BLaER1 (cell line): Measurements from ENCODE around the gene CBLB.
"Not testable (repeated sequence)": the region's sequence is repeated elsewhere in the genome, so short reads cannot be mapped to it uniquely, and the experiment has no call there.

Experiments
- H3K27ac ChIP-seq: shearing (Covaris generic); formaldehyde crosslinking; 2 replicates; pipeline ENCODE4 v1.8.1; 2022
- H3K27me3 ChIP-seq: shearing (Covaris generic); formaldehyde crosslinking; 2 replicates; pipeline ENCODE4 v1.8.1; 2022
- H3K36me3 ChIP-seq: shearing (Covaris generic); formaldehyde crosslinking; 2 replicates; pipeline ENCODE4 v1.8.1; 2022
- H3K4me1 ChIP-seq: shearing (Covaris generic); formaldehyde crosslinking; 2 replicates; pipeline ENCODE4 v1.8.1; 2022
- H3K4me2 ChIP-seq: shearing (Covaris generic); formaldehyde crosslinking; 2 replicates; pipeline ENCODE4 v1.8.1; 2022
- H3K4me3 ChIP-seq: shearing (Covaris generic); formaldehyde crosslinking; 2 replicates; pipeline ENCODE4 v1.8.1; 2022
- H3K9ac ChIP-seq: shearing (Covaris generic); formaldehyde crosslinking; 2 replicates; pipeline ENCODE4 v1.8.1; 2022
- H3K9me3 ChIP-seq: shearing (Covaris generic); formaldehyde crosslinking; 2 replicates; pipeline ENCODE4 v1.8.1; 2022
- H4K20me1 ChIP-seq: shearing (Covaris generic); formaldehyde crosslinking; 2 replicates; pipeline ENCODE4 v1.8.1; 2022
- Cebpa-rat ChIP-seq: shearing (Covaris generic); IDR thresholded peaks from 2 replicates; pipeline ENCODE4 v1.8.1; 2022

CBLB gene

DNA sequence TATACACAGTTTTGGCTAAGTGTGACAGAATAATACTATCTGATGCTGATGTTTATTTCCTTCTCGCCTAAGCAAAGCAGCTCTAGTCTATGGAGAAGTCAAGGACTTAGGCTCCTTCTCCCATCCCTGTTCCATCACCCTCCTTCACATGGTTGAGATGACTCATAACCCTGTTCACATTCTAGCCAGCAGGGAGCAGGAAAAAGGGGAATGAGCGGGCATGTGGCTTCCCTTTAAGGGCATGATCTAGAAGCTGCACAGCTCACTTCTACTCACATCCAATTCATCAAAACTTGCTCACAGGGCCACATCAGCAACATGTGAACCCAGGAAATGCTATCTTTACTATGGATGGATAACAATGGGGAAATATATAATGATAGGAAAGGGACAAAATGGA lies 40.9 kb downstream of the CBLB start:
- H3K27me3 ChIP-seq = no peaks in the 10 kb centered on the region
- no peak overlapping the region for H3K4me3 ChIP-seq
- peaks cover 35% of the 10 kb centered on the region for H3K36me3 ChIP-seq
- no peak overlapping the region for H3K9ac ChIP-seq
- peaks cover 8% of the 10 kb centered on the region; the same call in 1 of the 2 replicates for H3K4me1 ChIP-seq
- no peaks in the 10 kb centered on the region for H3K9me3 ChIP-seq
- H4K20me1 ChIP-seq = no peaks in the 10 kb centered on the region
- no peak for TF ChIP-seq Cebpa-rat
- H3K4me2 ChIP-seq = no peak overlapping the region
- H3K27ac ChIP-seq = no peak overlapping the region

DNA sequence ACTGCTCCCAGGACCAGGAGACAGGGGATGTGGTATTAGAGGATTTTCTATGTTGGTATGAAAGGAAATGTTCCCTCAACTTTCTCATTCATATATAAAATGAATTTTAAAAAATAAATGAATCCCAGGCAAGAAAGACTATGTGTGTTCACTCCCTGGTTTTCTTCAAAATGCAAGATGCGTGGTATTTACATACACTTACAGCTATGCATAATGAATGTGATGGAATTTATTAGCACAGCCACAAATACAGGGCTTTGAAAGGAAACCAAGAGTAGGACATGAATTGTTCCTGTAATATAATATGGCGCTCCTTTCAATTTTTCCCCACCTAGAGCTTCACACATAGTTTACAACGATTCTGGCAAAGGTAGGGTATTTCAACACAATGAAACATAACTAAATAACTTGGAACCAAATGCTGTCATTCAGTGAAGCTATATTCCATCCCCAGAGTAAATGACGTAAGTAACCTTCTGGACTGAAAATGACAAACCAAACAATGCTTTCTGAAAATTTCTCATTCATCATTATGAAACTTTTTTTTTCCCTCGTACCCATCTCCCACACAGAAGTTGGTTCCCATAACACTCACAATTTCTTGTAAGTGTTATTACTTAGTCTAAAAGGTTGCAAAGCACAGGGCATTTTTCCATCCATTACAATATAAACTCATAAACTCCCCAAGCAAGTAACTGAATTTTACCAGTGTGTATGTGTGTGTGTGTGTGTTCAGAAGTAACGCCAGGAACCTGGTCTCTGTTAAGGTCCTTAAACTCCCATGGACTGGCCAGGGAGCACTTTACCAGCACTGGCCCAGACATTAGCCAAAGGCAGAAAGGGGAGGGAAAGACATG lies 41.8 kb downstream of the CBLB start:
- Histone ChIP-seq H3K9ac (no peak overlapping the region), H3K27ac (no peak overlapping the region), H3K9me3 (no peaks in the 10 kb centered on the region), H3K27me3 (no peaks in the 10 kb centered on the region), H3K4me3 (no peak overlapping the region), H3K4me1 (peaks cover 8% of the 10 kb centered on the region; the same call in 1 of the 2 replicates), H3K4me2 (no peak overlapping the region), H3K36me3 (peaks cover 36% of the 10 kb centered on the region), H4K20me1 (no peaks in the 10 kb centered on the region)
- TF ChIP-seq Cebpa-rat = no peak

DNA sequence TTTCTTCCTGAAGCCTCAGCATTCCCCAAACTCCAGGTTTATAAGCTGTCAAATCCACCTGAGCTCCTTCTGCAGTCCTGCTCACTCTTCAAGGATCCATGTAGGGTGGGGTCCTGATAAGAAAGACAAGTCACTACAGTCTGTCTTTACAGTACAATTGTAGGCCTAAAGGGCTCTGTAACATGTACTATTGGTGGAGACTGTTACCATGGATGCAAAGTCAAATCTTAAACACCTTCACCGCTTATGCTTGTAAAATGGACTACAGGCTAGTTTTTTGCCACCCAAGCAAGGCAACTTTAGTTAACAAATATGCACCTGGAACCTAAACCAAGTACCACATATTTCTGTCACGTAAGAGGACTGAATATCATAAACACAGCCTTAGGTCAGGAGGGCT lies 44.7 kb downstream of the CBLB start:
- Histone ChIP-seq H3K27ac (no peak overlapping the region), H3K4me1 (no peaks in the 10 kb centered on the region)

GRCh38 chr3:105823149-105823867 lies 45.5 kb downstream of the CBLB start:
- H3K36me3 ChIP-seq = peaks cover 45% of the 10 kb centered on the region

More for the DNA sequence above, 44.7 kb downstream of the CBLB start:
- H3K4me2 ChIP-seq = no peak overlapping the region
- H4K20me1 ChIP-seq = no peaks in the 10 kb centered on the region
- TF ChIP-seq Cebpa-rat = no peak
- H3K4me3 ChIP-seq = no peak overlapping the region
- no peaks in the 10 kb centered on the region for H3K9me3 ChIP-seq
- H3K27me3 ChIP-seq = no peaks in the 10 kb centered on the region
- no peak overlapping the region for H3K9ac ChIP-seq
- H3K36me3 ChIP-seq = peaks cover 45% of the 10 kb centered on the region

DNA sequence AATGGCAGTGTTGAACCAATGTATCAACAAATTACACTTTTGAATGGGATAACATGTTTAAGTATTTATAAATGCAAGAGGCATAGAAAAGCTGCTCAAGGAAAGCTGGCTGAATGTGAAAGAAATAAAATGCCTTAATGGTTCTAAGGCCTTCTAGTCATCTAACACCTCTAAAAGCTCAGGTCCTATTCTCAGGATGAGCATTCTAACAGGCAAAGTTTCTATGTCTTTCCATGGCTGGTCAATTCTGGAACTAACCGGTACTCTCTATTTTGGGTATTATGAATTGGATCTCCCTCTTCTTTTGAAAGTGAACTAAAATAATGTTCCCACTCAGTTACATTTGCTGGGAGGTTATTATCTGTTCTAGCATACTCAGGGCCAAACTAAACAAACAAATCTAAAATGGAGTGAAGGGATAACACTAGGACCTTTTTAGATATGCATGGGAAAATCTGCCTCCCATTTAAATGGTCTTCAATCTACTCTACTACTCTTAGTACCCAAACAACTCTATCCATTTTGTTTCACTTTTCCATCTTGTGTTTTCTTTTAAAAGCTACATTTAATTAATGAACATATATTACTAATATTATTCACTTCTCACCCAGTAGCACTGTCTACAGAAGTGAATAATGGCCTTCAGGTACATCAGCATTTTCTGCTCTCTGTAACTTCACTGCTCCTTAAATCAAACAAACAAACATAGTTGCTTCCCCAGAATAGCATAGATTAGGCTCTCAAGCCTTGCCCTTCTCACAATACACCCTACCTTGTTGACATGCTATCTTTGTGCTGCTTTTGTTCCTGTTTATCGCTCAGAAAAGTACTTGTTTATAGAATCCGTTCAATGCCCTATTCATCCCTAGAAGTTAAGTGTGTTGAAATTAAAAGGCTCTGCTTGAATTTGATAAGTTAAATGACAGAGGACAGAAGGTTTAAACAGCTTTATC lies 46.4 kb downstream of the CBLB start:
- H4K20me1 ChIP-seq = no peaks in the 10 kb centered on the region
- no peak overlapping the region for H3K4me3 ChIP-seq

More at GRCh38 chr3:105823149-105823867, 45.5 kb downstream of the CBLB start:
- no peak overlapping the region for H3K27ac ChIP-seq
- no peak overlapping the region for H3K4me3 ChIP-seq
- H4K20me1 ChIP-seq = no peaks in the 10 kb centered on the region
- TF ChIP-seq Cebpa-rat = no peak
- no peak overlapping the region for H3K9ac ChIP-seq
- H3K27me3 ChIP-seq = no peaks in the 10 kb centered on the region
- H3K4me1 ChIP-seq = no peaks in the 10 kb centered on the region
- H3K9me3 ChIP-seq = no peaks in the 10 kb centered on the region
- H3K4me2 ChIP-seq = no peak overlapping the region; the same call in 1 of the 2 replicates

GRCh38 chr3:105821433-105821832 lies 47.4 kb downstream of the CBLB start:
- H3K9ac ChIP-seq = no peak overlapping the region
- no peaks in the 10 kb centered on the region for H4K20me1 ChIP-seq
- no peak overlapping the region for H3K27ac ChIP-seq
- no peaks in the 10 kb centered on the region for H3K4me1 ChIP-seq
- TF ChIP-seq Cebpa-rat = no peak
- H3K36me3 ChIP-seq = peaks cover 35% of the 10 kb centered on the region
- no peaks in the 10 kb centered on the region for H3K9me3 ChIP-seq
- no peaks in the 10 kb centered on the region for H3K27me3 ChIP-seq
- H3K4me3 ChIP-seq = no peak overlapping the region
- no peak overlapping the region for H3K4me2 ChIP-seq

More for the DNA sequence above, 46.4 kb downstream of the CBLB start:
- H3K9me3 ChIP-seq = no peaks in the 10 kb centered on the region
- no peak overlapping the region for H3K9ac ChIP-seq
- no peaks in the 10 kb centered on the region for H3K4me1 ChIP-seq
- no peaks in the 10 kb centered on the region for H3K27me3 ChIP-seq
- H3K27ac ChIP-seq = no peak overlapping the region
- peaks cover 38% of the 10 kb centered on the region for H3K36me3 ChIP-seq
- no peak overlapping the region; the same call in 1 of the 2 replicates for H3K4me2 ChIP-seq
- TF ChIP-seq Cebpa-rat = no peak

- TF ChIP-seq Cebpa-rat = no peak
- Histone ChIP-seq H3K36me3 (peaks cover 9% of the 10 kb centered on the region), H3K27me3 (no peaks in the 10 kb centered on the region), H3K4me2 (no peak overlapping the region), H3K9ac (no peak overlapping the region), H3K9me3 (no peaks in the 10 kb centered on the region), H3K4me3 (no peak overlapping the region), H3K4me1 (no peaks in the 10 kb centered on the region), H3K27ac (no peak overlapping the region), H4K20me1 (no peaks in the 10 kb centered on the region)
These were observed 52.0 kb downstream of the CBLB start for GRCh38 chr3:105816833-105817232.

- H3K27ac ChIP-seq, H3K4me2 ChIP-seq, H3K4me1 ChIP-seq, H3K27me3 ChIP-seq, H4K20me1 ChIP-seq, H3K9me3 ChIP-seq, H3K36me3 ChIP-seq, H3K9ac ChIP-seq, H3K4me3 ChIP-seq: not testable (repeated sequence)
These were observed 53.5 kb downstream of the CBLB start for GRCh38 chr3:105815331-105815730.

GRCh38 chr3:105813710-105814109 lies 55.1 kb downstream of the CBLB start:
- Histone ChIP-seq H3K4me2 (no peak overlapping the region), H3K36me3 (no peaks in the 10 kb centered on the region), H4K20me1 (no peaks in the 10 kb centered on the region), H3K27me3 (no peaks in the 10 kb centered on the region), H3K4me1 (no peaks in the 10 kb centered on the region), H3K9me3 (no peaks in the 10 kb centered on the region), H3K4me3 (no peak overlapping the region), H3K27ac (no peak overlapping the region), H3K9ac (no peak overlapping the region)
- no peak for TF ChIP-seq Cebpa-rat
